ES-I3 (cell line): ENCODE results near the gene NDST4.
"Not testable (repeated sequence)": the region's sequence is repeated elsewhere in the genome, so short reads cannot be mapped to it uniquely, and the experiment has no call there.

ENCODE experiments used
- H3K36me3 ChIP-seq: 2 replicates; pipeline ENCODE4 v1.6.1; 2013; ENCODE audit warnings: mild to moderate bottlenecking, low read length, control low read depth, moderate library complexity; ENCODE audit not compliant: insufficient read depth
- H3K4me1 ChIP-seq: 2 replicates; pipeline ENCODE4 v1.6.1; 2013; ENCODE audit warnings: mild to moderate bottlenecking, control low read depth, low read length; ENCODE audit not compliant: insufficient read depth
- H3K9ac ChIP-seq: 2 replicates; pipeline ENCODE4 v1.6.1; 2013; ENCODE audit warnings: low read depth, mild to moderate bottlenecking, low read length, moderate library complexity
- H3K9me3 ChIP-seq: 2 replicates; pipeline ENCODE4 v1.6.1; 2013; ENCODE audit warnings: mild to moderate bottlenecking, low read length, moderate library complexity; ENCODE audit not compliant: control insufficient read depth, insufficient read depth

NDST4 gene

DNA sequence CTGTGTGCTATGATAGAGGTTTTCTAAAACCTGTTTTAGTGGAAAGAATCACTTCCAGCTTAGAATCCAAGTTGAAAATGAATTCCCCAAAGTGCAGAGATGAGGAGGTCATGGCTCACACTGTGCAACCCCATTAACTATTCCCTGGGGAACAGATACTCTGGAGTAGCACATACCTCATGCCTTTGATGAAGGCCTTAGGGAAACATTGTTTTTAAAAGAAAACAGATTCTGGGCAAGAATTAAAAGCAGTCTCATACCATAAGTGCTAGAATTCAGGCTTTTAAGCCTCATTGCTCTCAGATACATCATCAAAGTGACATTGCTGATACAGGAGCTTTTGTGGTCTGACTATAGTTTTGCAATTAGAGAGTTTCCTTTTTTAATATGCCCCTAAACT, 115.1 kb downstream of the NDST4 start:
- no peaks in the 10 kb centered on the region for H3K4me1 ChIP-seq
- H3K9ac ChIP-seq: no peak overlapping the region
- H3K9me3 ChIP-seq: no peaks in the 10 kb centered on the region
- no peaks in the 10 kb centered on the region for H3K36me3 ChIP-seq

DNA sequence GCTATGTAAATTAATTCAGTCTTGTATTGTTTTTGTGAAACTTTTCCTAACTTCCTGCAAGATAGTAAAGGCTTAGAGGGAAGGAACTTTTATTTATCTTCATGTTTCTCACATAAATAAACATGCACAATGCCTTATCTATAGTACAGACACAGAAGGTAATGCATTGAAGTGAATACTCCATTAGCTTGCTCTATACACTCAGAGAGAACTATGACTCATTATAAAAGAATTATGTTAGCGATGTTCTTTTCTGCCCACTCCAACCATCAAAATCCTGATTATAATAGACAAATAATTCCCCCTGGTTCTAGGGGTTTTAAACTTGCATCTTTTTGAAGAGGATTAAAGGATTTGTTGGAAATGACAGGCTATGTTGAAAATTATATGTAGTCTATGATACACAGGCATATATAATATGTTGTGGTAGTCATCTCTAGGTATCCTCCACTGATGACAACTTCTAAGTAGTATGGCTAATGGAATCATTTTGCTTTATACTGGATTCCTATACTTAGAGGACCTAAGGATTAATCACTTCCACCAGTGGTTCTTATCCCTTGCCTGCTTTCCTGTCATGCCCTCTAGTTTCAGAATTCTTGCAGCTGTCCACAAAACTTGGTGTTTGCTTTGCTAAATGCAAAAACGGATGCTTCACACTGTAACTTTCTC, 115.7 kb downstream of the NDST4 start:
- Histone ChIP-seq H3K4me1 (no peaks in the 10 kb centered on the region), H3K9ac (no peak overlapping the region), H3K9me3 (no peaks in the 10 kb centered on the region), H3K36me3 (no peaks in the 10 kb centered on the region)

DNA sequence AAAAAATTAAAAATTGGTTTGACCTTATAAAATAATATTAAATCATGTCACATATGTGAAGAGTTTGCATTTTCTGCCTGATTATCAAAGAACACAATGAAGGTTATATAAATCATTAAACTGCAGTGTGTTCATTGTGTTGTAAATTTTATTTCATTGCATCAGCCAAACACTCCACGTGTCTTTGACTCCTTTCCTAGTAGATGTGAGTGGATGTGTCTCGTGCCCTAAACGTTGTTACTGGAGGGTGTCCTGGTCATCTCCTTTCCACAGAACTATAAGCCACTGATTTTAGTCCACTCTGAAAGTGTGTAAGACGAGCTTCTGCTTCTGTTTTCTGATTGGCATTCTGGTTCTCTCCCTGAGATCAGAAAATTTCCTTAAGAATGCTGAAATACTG, 127.3 kb downstream of the NDST4 start:
- H3K9ac ChIP-seq: no peak overlapping the region
- H3K9me3 ChIP-seq: 0 out of 2 replicates have a peak, but pooled peaks cover 5% of the 10 kb centered on the region
- H3K36me3 ChIP-seq: no peaks in the 10 kb centered on the region

DNA sequence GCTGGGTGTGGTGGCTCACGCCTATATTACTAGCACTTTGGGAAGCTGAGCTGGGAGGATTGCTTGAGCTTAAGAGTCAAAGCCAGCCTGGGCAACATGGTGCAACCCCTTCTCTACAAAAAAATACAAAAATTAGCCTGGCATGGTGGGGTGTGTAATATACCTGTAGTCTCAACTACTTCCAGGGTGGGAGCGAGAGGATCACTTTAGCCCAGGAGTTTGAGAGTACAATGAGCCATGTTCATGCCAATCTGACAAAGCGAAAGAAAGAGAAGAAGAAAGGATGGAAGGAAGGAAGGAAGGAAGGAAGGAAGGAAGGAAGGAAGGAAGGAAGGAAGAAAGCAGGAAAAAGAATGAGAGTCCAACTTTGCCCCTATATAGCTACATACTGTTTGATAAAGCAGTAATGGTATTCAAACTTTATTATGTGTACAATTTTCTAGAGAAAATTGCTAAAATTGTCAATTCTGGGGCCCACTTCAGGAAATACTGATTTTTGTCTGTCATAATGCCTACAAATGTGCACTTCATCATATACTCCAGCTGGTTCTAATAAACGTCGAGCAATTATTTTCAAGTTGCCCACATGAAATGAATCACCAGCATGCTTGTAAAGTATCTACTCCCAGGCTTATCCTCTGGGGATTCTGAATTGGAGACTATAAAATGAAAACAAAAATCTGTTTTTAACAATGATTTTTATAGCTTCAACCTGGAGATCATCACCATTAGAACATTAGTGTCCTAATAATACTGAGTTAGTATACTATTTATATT, 132.3 kb downstream of the NDST4 start:
- Histone ChIP-seq H3K36me3 (no peaks in the 10 kb centered on the region), H3K9me3 (0 out of 2 replicates have a peak, but pooled peaks cover 5% of the 10 kb centered on the region), H3K4me1 (no peaks in the 10 kb centered on the region), H3K9ac (no peak overlapping the region)

More for the DNA sequence above, 127.3 kb downstream of the NDST4 start:
- no peaks in the 10 kb centered on the region for H3K4me1 ChIP-seq

DNA sequence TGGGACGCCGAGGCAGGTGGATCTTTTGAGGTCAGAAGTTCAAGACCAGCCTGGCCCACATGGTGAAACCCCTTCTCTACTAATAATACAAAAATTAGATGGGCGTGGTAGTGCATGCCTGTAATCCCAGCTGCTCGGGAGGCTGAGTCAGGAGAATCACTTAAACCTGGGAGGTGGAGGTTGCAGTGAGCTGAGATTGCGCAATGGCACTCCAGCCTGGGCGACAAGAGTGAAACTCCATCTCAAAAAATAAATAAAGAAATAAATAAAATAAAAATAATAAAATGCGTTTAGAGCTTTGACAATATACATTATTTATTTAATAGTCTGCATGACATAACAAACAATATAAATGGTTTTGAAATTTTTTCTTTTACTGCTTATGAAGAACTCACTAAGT, 133.0 kb downstream of the NDST4 start:
- not testable (repeated sequence) for H3K36me3 ChIP-seq, H3K4me1 ChIP-seq, H3K9me3 ChIP-seq, H3K9ac ChIP-seq

DNA sequence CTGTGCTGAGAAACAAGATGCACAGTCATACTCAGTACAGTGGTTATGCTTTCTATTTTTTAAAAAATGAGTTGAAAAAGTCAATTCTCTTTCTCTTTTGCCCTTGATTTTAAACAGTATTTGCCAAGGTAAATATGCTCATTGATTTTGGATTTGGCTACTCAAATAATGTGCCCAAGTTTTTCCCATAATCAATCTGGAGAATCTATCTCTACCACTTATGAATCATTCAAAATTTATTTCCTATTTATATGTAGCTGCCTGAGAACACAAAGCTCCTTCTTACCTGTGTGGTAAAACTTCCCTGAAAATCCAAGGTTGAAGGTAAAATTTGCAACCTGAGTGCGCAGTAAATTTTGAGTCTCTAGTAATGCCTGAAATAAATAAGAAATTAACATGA, 136.5 kb downstream of the NDST4 start:
- Histone ChIP-seq H3K9me3 (no peaks in the 10 kb centered on the region), H3K9ac (no peak overlapping the region), H3K4me1 (no peaks in the 10 kb centered on the region), H3K36me3 (no peaks in the 10 kb centered on the region)

DNA sequence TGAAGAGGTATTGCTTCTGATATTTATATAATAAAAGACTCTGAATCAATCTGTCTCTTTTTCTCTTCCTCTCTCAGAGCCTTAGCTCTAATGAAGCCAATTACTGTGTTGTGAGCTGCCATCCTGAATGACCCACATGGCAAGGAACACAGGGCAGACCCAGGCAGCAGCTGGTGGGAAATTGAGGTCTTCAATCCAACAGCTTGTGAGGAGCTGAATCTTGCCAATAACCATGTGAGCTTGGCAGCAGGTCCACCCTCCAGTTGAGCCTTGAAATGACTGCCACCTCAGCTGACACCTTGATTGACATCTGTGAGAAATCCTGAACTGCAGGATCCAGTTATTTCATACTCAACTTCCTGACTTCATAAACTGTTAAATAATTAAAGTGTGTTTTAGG, 149.4 kb downstream of the NDST4 start:
- no peaks in the 10 kb centered on the region; the same call in 1 of the 2 replicates for H3K9me3 ChIP-seq
- H3K9ac ChIP-seq: no peak overlapping the region
- no peaks in the 10 kb centered on the region for H3K4me1 ChIP-seq
- no peaks in the 10 kb centered on the region for H3K36me3 ChIP-seq

DNA sequence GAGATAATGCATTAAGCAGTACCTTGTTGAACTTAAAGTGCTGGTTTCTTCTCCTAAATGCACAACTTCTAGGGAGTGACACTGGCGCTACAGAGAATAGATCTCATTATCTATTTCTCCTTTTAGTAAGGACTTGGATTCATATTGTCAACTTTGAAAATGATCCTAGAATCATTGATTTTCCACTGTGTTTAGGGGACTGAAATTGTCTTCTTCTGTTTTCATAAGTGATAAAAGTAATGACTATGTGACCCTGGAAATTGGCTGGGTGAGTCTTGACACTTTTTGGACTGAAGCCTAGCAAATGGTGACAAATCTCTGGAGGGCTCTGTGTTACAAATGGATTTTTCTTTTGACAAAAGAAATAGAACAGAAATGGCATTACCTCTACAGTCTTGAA, 167.8 kb downstream of the NDST4 start:
- Histone ChIP-seq H3K4me1 (no peaks in the 10 kb centered on the region), H3K9me3 (no peaks in the 10 kb centered on the region), H3K36me3 (no peaks in the 10 kb centered on the region), H3K9ac (no peak overlapping the region)

DNA sequence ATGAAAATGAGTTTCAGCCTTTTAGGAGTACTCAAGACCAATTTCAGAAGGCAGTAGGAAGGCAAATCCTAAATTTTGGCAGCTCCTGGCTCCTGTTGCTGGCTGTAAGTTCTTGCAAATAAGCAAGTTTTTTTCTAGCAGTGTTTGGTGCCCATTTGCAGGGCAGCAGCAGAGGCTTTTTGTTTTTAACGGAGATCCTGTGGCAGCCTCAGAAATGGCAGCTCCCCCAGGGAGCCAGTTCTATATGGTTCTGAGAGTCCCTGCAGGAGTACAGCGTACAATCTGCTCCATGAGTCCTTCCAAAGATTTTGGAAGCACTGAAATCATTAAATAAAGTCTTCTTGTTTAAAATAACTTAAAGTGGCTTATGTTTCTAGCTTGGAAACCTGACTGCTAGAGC, 171.9 kb downstream of the NDST4 start:
- peaks cover 5% of the 10 kb centered on the region; the same call in 1 of the 2 replicates for H3K4me1 ChIP-seq
- no peaks in the 10 kb centered on the region for H3K9me3 ChIP-seq
- no peaks in the 10 kb centered on the region for H3K36me3 ChIP-seq
- H3K9ac ChIP-seq: no peak overlapping the region

DNA sequence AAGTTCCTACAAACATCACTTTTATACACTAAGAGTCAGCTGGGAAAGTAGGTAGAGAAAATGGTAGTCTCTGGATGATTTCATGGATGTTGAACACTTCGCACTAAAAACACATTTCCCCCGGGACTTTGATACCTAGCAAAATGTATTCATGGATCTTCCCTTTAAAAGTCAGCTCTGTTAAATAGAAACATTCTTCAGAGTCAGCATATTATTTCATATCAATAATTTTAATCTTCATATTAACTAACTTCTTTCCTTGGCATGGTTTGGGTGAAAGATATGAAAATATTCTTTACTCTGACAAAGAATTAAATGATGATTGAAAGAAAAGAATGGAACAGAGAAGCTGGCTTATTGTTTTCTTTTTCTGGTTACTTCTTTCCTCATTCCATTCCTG, 185.5 kb downstream of the NDST4 start:
- Histone ChIP-seq H3K9me3 (no peaks in the 10 kb centered on the region), H3K9ac (no peak overlapping the region), H3K4me1 (peaks cover 15% of the 10 kb centered on the region), H3K36me3 (no peaks in the 10 kb centered on the region)

DNA sequence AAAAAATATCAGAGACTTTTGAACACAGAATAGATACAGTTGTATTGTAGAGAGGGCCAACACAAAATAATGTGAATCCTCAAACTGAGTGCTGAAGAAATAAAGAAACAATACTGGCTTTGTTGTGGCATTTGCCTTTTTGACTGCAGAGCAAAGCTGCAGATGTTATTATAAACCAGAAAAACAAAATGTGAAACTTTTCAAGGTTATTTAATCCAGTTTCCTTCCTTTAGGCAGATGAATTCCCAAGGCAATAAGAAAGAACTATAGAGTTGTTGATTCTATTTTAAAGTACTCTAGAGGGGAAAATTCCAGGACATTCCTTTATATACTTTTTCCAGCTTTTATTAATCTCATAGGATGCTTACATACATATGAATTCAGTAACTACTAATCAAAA, 186.8 kb downstream of the NDST4 start:
- Histone ChIP-seq H3K9ac (no peak overlapping the region), H3K36me3 (no peaks in the 10 kb centered on the region), H3K4me1 (peaks cover 24% of the 10 kb centered on the region), H3K9me3 (no peaks in the 10 kb centered on the region)

DNA sequence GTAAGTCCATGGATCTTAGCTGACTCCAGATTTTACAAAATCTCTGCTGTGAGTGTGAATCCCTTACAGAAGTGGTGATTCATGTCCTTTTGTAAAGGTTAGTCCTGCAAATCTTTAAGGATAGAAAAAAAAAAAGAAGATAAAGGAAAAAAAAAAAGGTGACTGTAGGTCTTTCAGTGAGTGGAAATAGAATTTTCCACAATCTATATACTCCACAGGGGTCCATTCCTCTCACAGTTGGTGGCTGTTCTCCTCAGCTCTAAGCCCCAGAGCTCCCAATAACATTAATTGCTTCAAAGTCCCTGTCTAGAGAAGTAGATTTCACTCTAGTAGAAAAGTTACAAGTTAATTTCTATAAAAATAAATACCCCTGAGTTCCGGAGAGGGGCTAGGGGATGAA, 189.1 kb downstream of the NDST4 start:
- H3K9me3 ChIP-seq: no peaks in the 10 kb centered on the region
- H3K9ac ChIP-seq: no peak overlapping the region
- peaks cover 24% of the 10 kb centered on the region for H3K4me1 ChIP-seq
- no peaks in the 10 kb centered on the region for H3K36me3 ChIP-seq

DNA sequence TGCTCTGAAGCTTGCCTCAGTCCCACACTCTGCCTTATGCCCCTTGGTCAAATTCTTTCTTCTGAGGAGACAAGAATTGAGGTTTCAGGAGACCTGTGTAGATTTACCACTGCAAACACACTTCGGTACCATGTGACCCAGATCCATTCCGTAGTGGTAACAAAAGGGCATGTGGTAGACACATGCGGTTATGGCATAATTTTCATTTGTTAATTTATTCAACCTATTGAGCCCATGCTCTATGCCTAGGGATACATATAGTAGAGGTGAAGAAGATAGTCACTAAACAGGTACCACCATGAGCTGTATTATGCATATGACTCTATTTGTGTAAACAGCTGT, 190.9 kb downstream of the NDST4 start:
- Histone ChIP-seq H3K36me3 (no peaks in the 10 kb centered on the region), H3K9ac (no peak overlapping the region), H3K9me3 (no peaks in the 10 kb centered on the region), H3K4me1 (peaks cover 24% of the 10 kb centered on the region)

DNA sequence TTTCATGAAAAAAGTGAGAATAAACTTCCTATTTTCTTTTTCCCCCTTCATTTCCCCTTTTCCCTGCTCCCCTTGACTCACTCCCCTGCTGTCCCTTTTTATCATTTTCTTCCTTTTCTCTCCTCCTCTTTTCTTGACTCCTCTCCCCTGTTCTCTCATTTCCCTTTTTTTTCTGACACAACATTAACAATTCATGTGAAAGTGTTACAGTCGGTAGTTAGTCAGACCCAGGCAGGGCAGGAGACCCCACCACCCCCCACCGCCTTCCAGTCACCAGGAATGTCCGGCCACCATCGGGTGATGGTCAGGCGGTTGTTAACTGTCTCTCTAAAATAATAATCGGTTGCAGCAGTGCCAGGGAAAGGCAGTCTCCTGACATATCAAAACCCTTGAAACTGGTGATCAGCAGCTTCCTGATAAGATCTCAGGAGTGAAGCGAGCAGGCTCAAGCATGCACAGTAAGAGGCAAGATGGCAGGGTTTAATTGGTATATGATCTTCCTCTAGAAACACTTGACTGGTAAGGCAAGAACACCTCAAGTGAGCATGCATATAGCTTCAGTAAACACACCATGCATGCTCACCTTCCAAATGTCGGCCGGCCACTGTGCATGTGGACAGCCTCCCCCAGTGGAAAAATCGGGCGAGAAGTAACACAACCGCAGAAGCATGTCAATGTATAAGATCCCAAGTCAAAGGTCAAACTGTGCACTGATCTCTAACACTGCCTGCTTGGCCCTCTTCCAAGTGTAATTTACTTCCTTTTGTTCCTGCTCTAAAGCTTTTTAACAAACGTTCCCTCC, 191.4 kb downstream of the NDST4 start:
- H3K4me1 ChIP-seq: peaks cover 24% of the 10 kb centered on the region
- no peaks in the 10 kb centered on the region for H3K36me3 ChIP-seq
- no peak overlapping the region; the same call in 1 of the 2 replicates for H3K9ac ChIP-seq
- no peaks in the 10 kb centered on the region for H3K9me3 ChIP-seq

DNA sequence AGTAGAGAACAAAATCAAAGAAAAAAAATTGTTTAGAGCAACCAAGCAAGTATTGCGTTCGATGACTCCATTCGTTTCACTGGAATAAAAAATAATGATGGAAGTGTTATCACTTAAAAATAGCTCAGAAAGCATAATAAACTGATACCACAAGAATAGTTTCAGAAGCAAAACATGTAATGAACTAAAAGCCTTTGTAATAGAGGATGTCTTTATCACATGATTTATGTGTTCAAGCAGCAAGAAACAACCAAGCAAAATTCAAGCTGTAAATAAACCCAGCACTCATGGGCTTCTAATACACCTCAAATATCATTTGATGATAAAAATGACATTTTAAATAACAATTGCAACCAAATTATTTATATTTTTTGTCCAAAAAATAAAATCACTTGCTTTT, 192.2 kb downstream of the NDST4 start:
- peaks cover 24% of the 10 kb centered on the region for H3K4me1 ChIP-seq
- H3K9me3 ChIP-seq: no peaks in the 10 kb centered on the region

More for the DNA sequence above, 192.2 kb downstream of the NDST4 start:
- no peak overlapping the region for H3K9ac ChIP-seq
- H3K36me3 ChIP-seq: no peaks in the 10 kb centered on the region
